ENCODE data around the gene SMIM13. TPM values are rescaled to one million over a fixed set of nuclear protein-coding genes. Genes with fewer than 3 reads are reported as not detected.

SMIM13 gene
- polyA plus RNA-seq, 1 donor (not counting 4 experiments of a cell fraction or from before 2014, with no cell fraction given), result 7.7 TPM

DNA sequence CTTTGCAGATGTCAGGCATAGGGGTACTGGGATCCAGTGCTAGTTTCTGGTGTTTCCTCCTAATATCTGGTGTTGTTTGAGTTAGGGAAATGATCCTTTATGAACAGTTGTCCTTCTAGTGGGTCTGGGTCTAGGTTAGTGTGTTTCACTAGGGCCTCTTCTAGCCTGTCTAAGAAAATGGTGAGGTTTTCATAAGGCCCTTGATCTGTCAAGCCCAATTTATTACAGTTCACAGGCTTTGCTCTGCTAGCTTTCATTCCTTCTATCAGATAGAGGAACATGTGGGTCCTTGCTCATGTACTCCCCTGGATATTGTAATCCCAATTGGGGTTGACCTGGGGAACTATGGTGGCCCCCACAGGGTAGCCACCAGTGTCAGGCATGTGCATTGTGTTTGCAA lies 15.1 kb downstream of the SMIM13 start:
- H3K9me3 ChIP-seq (ENCODE audit: control insufficient read depth, low read depth, low read length), result no peaks in the 10 kb centered on the region
- H3K9me1 ChIP-seq (ENCODE audit: control insufficient read depth, extremely low read depth, insufficient read depth, low read length), result no peaks in the 10 kb centered on the region
- H4K20me1 ChIP-seq (ENCODE audit: control insufficient read depth, extremely low read depth, insufficient read depth, low read length), result peaks cover 3% of the 10 kb centered on the region
- H3K9ac ChIP-seq (ENCODE audit: control insufficient read depth, extremely low read depth, insufficient read depth, low read length), result no peak overlapping the region
- H3K4me1 ChIP-seq (ENCODE audit: control insufficient read depth, extremely low read depth, insufficient read depth, low read length), result no peaks in the 10 kb centered on the region
- FAIRE-seq, result no peak
- H3K4me3 ChIP-seq (ENCODE audit: control insufficient read depth in 2 of 3, extremely low read depth in 1 of 3, insufficient read depth in 2 of 3, low read depth in 1 of 3, low read length in 3 of 3), result no peak overlapping the region
- H3K27me3 ChIP-seq (ENCODE audit: control insufficient read depth, extremely low read depth, insufficient read depth, low read length), result no peaks in the 10 kb centered on the region
- H3K79me2 ChIP-seq (ENCODE audit: control insufficient read depth, insufficient read depth, low read length), result peaks cover 90% of the 10 kb centered on the region
- no peaks in the 10 kb centered on the region for H3K36me3 ChIP-seq (ENCODE audit: control insufficient read depth in 2 of 2, extremely low read depth in 1 of 2, insufficient read depth in 2 of 2, low read length in 2 of 2)
- dilution Hi-C loops (cut with MboI; ENCODE audit: extremely low pct_ligation_motif_present, low sequenced_read_pairs), result no loop called here
- no peak for DNase-seq (ENCODE audit: low read depth, low spot score)
- H3K27ac ChIP-seq (ENCODE audit: control insufficient read depth, insufficient read depth, low read length), result no peak overlapping the region
- TF ChIP-seq, protein P1, sequence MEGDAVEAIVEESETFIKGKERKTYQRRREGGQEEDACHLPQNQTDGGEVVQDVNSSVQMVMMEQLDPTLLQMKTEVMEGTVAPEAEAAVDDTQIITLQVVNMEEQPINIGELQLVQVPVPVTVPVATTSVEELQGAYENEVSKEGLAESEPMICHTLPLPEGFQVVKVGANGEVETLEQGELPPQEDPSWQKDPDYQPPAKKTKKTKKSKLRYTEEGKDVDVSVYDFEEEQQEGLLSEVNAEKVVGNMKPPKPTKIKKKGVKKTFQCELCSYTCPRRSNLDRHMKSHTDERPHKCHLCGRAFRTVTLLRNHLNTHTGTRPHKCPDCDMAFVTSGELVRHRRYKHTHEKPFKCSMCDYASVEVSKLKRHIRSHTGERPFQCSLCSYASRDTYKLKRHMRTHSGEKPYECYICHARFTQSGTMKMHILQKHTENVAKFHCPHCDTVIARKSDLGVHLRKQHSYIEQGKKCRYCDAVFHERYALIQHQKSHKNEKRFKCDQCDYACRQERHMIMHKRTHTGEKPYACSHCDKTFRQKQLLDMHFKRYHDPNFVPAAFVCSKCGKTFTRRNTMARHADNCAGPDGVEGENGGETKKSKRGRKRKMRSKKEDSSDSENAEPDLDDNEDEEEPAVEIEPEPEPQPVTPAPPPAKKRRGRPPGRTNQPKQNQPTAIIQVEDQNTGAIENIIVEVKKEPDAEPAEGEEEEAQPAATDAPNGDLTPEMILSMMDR (optimal IDR thresholded peaks at IDR 0.05 in 1 of 3, IDR thresholded peaks at IDR 0.05 in 1 of 3, conservative IDR thresholded peaks at IDR 0.05 in 1 of 3; ENCODE audit: extremely low read depth in 1 of 3, insufficient read depth in 2 of 3, low read length in 3 of 3), result no peak
- TF ChIP-seq EZH2 (IDR thresholded peaks at IDR 0.05; ENCODE audit: low read length), result no peak
- H3K4me2 ChIP-seq (ENCODE audit: control insufficient read depth, extremely low read depth, insufficient read depth, low read depth, low read length), result no peak overlapping the region
- H2AFZ ChIP-seq (ENCODE audit: control insufficient read depth, low read length), result no peak overlapping the region

DNA sequence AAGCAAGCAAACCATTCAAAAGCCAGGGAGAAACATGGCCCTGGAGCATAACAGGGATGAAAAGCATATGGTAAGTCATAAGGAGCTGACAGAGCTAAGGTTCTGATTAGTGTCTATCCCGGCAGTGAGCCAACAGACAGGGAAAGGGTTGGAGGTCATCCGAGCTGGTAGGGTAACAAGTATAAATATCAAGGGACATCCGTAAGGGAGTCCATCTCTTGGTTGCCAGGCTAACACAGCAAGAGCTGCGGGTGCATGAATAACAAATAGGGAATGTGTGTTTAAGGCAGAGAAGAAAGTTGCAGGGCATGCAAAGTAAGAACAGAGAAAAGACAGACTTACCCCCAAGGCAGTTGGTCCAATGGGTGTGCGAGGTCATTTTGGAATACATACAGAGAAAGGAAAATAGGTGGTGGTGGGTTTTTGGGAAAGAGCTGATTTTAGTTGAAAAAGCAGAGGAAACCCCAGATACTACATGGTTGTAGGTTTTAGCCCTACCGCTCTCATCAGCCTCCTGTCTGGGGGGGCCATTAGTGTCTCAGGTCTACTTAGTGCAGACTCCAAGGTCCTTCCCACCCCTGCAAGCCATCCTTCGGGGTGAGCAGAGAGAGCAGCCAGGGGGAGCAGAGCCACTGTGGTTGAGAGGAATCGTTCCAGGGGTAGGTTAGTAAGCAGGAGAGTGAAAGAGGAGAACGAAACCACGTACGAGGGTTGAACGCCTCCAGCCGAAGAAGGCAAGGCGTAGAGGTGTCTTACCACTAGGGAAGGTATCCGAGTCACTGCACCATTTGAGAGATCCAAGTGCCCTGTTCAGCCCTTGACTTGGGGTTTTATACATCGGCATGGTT lies 17.5 kb downstream of the SMIM13 start, which contains the start of gene ERVFRD-1:
ERVFRD-1 (minus strand) TSS at position 805 of the 848 bp plus-strand sequence. CDS start 6,415 bp downstream, outside the sequence.
- dilution Hi-C loops (cut with MboI; ENCODE audit: extremely low pct_ligation_motif_present, low sequenced_read_pairs), result no loop called here
- DNase-seq (ENCODE audit: low read depth, low spot score) (no peak), FAIRE-seq (no peak)
- Histone ChIP-seq H3K9ac (ENCODE audit: control insufficient read depth, extremely low read depth, insufficient read depth, low read length) (no peak within 1 kb of the TSS), H3K4me2 (ENCODE audit: control insufficient read depth, extremely low read depth, insufficient read depth, low read depth, low read length) (no peak within 1 kb of the TSS), H3K9me1 (ENCODE audit: control insufficient read depth, extremely low read depth, insufficient read depth, low read length) (peaks cover 4% of the 10 kb centered on the region), H3K27ac (ENCODE audit: control insufficient read depth, insufficient read depth, low read length) (no peak within 1 kb of the TSS), H3K27me3 (ENCODE audit: control insufficient read depth, extremely low read depth, insufficient read depth, low read length) (no peaks in the 10 kb centered on the region), H3K4me3 (ENCODE audit: control insufficient read depth in 2 of 3, extremely low read depth in 1 of 3, insufficient read depth in 2 of 3, low read depth in 1 of 3, low read length in 3 of 3) (no peak within 1 kb of the TSS), H4K20me1 (ENCODE audit: control insufficient read depth, extremely low read depth, insufficient read depth, low read length) (peaks cover 2% of the 10 kb centered on the region), H3K79me2 (ENCODE audit: control insufficient read depth, insufficient read depth, low read length) (peaks cover 75% of the 10 kb centered on the region), H3K9me3 (ENCODE audit: control insufficient read depth, low read depth, low read length) (no peaks in the 10 kb centered on the region), H3K36me3 (ENCODE audit: control insufficient read depth in 2 of 2, extremely low read depth in 1 of 2, insufficient read depth in 2 of 2, low read length in 2 of 2) (no peaks in the 10 kb centered on the region), H2AFZ (ENCODE audit: control insufficient read depth, low read length) (no peak within 1 kb of the TSS), H3K4me1 (ENCODE audit: control insufficient read depth, extremely low read depth, insufficient read depth, low read length) (peaks cover 6% of the 10 kb centered on the region)
- TF ChIP-seq, protein P1 (optimal IDR thresholded peaks at IDR 0.05 in 1 of 3, IDR thresholded peaks at IDR 0.05 in 1 of 3, conservative IDR thresholded peaks at IDR 0.05 in 1 of 3; ENCODE audit: extremely low read depth in 1 of 3, insufficient read depth in 2 of 3, low read length in 3 of 3), result no peak
- no peak for TF ChIP-seq EZH2 (IDR thresholded peaks at IDR 0.05; ENCODE audit: low read length)

All from keratinocyte (primary cell).